ENCODE data around the gene SLC25A28.

DNA sequence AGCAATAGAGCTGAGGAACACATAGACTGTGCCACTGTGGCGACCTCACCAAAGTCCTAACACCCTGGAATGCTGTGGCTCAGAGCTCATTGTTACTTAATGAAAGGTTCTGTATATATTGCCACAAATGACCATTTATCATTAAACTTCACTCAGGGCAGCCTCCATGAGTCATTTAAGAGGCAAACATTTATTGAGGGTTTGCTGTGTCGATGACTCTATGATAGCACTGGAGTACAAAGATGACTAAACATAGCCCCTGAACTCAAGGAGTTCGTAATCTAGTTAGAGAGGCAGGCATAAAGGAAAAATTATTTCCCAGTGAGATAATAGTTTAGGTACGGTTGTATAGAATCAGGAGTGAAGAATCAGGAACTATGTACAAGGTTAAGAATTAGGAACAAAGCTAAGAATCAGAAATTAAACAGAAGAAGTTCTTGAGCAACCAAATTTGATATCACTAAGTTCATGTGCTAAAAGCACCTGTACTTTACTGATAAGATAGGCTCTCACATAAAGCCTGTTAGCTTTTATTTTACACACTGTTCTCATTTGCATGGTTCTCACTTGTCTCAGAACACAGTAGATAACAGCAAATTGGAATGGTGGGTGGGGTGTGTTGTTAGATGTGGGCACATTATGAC, 47.0 kb upstream of the SLC25A28 start:
- TF ChIP-seq, protein P1, sequence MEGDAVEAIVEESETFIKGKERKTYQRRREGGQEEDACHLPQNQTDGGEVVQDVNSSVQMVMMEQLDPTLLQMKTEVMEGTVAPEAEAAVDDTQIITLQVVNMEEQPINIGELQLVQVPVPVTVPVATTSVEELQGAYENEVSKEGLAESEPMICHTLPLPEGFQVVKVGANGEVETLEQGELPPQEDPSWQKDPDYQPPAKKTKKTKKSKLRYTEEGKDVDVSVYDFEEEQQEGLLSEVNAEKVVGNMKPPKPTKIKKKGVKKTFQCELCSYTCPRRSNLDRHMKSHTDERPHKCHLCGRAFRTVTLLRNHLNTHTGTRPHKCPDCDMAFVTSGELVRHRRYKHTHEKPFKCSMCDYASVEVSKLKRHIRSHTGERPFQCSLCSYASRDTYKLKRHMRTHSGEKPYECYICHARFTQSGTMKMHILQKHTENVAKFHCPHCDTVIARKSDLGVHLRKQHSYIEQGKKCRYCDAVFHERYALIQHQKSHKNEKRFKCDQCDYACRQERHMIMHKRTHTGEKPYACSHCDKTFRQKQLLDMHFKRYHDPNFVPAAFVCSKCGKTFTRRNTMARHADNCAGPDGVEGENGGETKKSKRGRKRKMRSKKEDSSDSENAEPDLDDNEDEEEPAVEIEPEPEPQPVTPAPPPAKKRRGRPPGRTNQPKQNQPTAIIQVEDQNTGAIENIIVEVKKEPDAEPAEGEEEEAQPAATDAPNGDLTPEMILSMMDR (conservative IDR thresholded peaks at IDR 0.05; ENCODE audit: low read length), result no peak
- no peak for TF ChIP-seq EZH2phosphoT487 (IDR thresholded peaks at IDR 0.05; ENCODE audit: borderline replicate concordance)
